Trophoblast cell (in vitro differentiated cells and primary cell): Measurements from ENCODE around the gene ZP1.

Source experiments
- DNase-seq, 2 donors: peaks; one replicate each; pipeline ENCODE4 v3.0.0-alpha.2; 2016
- H2AFZ ChIP-seq: 2 replicates; pipeline ENCODE4 v1.6.1; 2013; ENCODE audit warnings: low read length, moderate library complexity, mild to moderate bottlenecking; ENCODE audit not compliant: insufficient read depth, poor library complexity
- H2AK5ac ChIP-seq: 2 replicates; pipeline ENCODE4 v1.6.1; 2013; ENCODE audit warnings: mild to moderate bottlenecking, low read length
- H2BK120ac ChIP-seq: 2 replicates; pipeline ENCODE4 v1.6.1; 2013; ENCODE audit warnings: low read length, mild to moderate bottlenecking, moderate library complexity; ENCODE audit not compliant: insufficient read depth, poor library complexity
- H2BK12ac ChIP-seq: 2 replicates; pipeline ENCODE4 v1.6.1; 2013; ENCODE audit warnings: mild to moderate bottlenecking, low read length, moderate library complexity
- H2BK5ac ChIP-seq: 2 replicates; pipeline ENCODE4 v1.6.1; 2013; ENCODE audit warnings: low read length, low read depth, moderate library complexity, mild to moderate bottlenecking; ENCODE audit not compliant: poor library complexity
- H3K14ac ChIP-seq: 2 replicates; pipeline ENCODE4 v1.6.1; 2013; ENCODE audit warnings: mild to moderate bottlenecking, low read length
- H3K18ac ChIP-seq: 2 replicates; pipeline ENCODE4 v1.6.1; 2013; ENCODE audit warnings: mild to moderate bottlenecking, low read length
- H3K23ac ChIP-seq: 2 replicates; pipeline ENCODE4 v1.6.1; 2013; ENCODE audit warnings: low read length
- H3K27ac ChIP-seq: 2 replicates; pipeline ENCODE4 v1.5.1; 2013; ENCODE audit warnings: low read depth, mild to moderate bottlenecking, inconsistent platforms, low read length, moderate library complexity
- H3K27me3 ChIP-seq: 2 replicates; pipeline ENCODE4 v1.6.1; 2013; ENCODE audit warnings: inconsistent platforms, mild to moderate bottlenecking, low read length, moderate library complexity; ENCODE audit not compliant: insufficient read depth
- H3K36me3 ChIP-seq, 2 experiments: 1 replicate in 1 of 2; 2 replicates in 1 of 2; pipeline ENCODE4 v1.6.1; 2013; ENCODE audit warnings: low read length in 2 of 2, mild to moderate bottlenecking in 2 of 2, moderate library complexity in 1 of 2; ENCODE audit not compliant: insufficient read depth in 2 of 2, control insufficient read depth in 1 of 2
- H3K4ac ChIP-seq: 2 replicates; pipeline ENCODE4 v1.6.1; 2013; ENCODE audit warnings: low read depth, mild to moderate bottlenecking, low read length, moderate library complexity
- H3K4me1 ChIP-seq, 2 experiments: 1 replicate in 1 of 2; 2 replicates in 1 of 2; pipeline ENCODE4 v1.6.1; 2013; ENCODE audit warnings: low read length in 2 of 2, mild to moderate bottlenecking in 2 of 2, moderate library complexity in 1 of 2; ENCODE audit not compliant: insufficient read depth in 2 of 2, control insufficient read depth in 1 of 2
- H3K4me2 ChIP-seq: 2 replicates; pipeline ENCODE4 v1.6.1; 2013; ENCODE audit warnings: inconsistent platforms, mild to moderate bottlenecking, low read length, moderate library complexity
- H3K4me3 ChIP-seq: 2 replicates; pipeline ENCODE4 v1.5.1; 2013; ENCODE audit warnings: mild to moderate bottlenecking, low read depth, low read length, inconsistent platforms
- H3K79me1 ChIP-seq: one replicate; pipeline ENCODE4 v1.6.1; 2013; ENCODE audit warnings: low read length
- H3K79me2 ChIP-seq: 2 replicates; pipeline ENCODE4 v1.6.1; 2013; ENCODE audit warnings: low read length, mild to moderate bottlenecking; ENCODE audit not compliant: control insufficient read depth, insufficient read depth, poor library complexity
- H3K9ac ChIP-seq: 2 replicates; pipeline ENCODE4 v1.6.1; 2013; ENCODE audit warnings: mild to moderate bottlenecking, low read length
- H3K9me3 ChIP-seq: 2 replicates; pipeline ENCODE4 v1.6.1; 2013; ENCODE audit warnings: low read depth, mild to moderate bottlenecking, control low read depth, inconsistent platforms, low read length; ENCODE audit not compliant: insufficient read depth
- H4K12ac ChIP-seq: 2 replicates; pipeline ENCODE4 v1.6.1; 2013; ENCODE audit warnings: low read depth, mild to moderate bottlenecking, low read length, moderate library complexity
- H4K8ac ChIP-seq: 2 replicates; pipeline ENCODE4 v1.6.1; 2013; ENCODE audit warnings: low read depth, mild to moderate bottlenecking, low read length, moderate library complexity
- H4K91ac ChIP-seq: one replicate; pipeline ENCODE4 v1.6.1; 2013; ENCODE audit warnings: low read depth, mild to moderate bottlenecking, low read length, moderate library complexity
- WGBS: extraction: QIAGEN DNeasy Blood & Tissue Kit; methylation state at CpG from one replicate; pipeline ENCODE4 v1.1.7; 2013; ENCODE audit warnings: missing lambda C conversion rate; ENCODE audit not compliant: insufficient read length, insufficient coverage; ENCODE audit errors: extremely low coverage; 5-methylcytosine and 5-hydroxymethylcytosine counted together

The ZP1 gene

DNA sequence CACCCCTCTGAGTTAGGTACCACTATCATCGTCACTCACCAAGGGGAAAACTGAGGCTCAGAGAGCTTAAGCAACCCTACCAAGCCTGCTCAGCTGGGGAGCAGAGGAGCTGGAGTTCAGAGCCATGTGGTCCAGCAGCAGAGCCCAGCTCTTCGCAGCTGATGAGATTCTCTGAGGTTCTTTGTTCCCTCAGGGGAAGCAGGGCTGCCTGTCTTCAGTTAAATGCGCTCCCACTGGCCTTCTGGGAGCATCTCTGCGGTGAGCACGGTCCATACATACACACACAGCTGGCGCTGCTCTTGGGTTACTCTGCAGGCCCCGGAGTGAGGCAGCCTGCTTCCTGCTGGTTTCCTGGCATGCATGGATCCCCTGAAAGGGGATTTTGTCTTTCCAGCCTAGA, 6.4 kb upstream of the ZP1 start:
- Histone ChIP-seq H2BK120ac (no peak overlapping the region), H3K9ac (no peak overlapping the region), H4K91ac (no peak overlapping the region), H3K4ac (no peak overlapping the region), H3K79me2 (no peaks in the 10 kb centered on the region), H3K14ac (no peak overlapping the region), H2BK12ac (no peak overlapping the region), H3K18ac (no peak overlapping the region), H3K4me1 (no peaks in the 10 kb centered on the region), H2AFZ (no peak overlapping the region), H3K4me3 (no peak overlapping the region), H3K27ac (no peak overlapping the region), H3K23ac (no peak overlapping the region), H3K79me1 (no peaks in the 10 kb centered on the region), H2AK5ac (no peak overlapping the region), H3K36me3 (no peaks in the 10 kb centered on the region), H4K12ac (no peak overlapping the region), H2BK5ac (no peak overlapping the region), H3K4me2 (no peak overlapping the region), H3K9me3 (peaks cover 2% of the 10 kb centered on the region), H4K8ac (no peak overlapping the region), H3K27me3 (no peaks in the 10 kb centered on the region)
- DNase-seq = no peak
- WGBS = no CpG with 5 or more reads among the region's 7 CpGs

DNA sequence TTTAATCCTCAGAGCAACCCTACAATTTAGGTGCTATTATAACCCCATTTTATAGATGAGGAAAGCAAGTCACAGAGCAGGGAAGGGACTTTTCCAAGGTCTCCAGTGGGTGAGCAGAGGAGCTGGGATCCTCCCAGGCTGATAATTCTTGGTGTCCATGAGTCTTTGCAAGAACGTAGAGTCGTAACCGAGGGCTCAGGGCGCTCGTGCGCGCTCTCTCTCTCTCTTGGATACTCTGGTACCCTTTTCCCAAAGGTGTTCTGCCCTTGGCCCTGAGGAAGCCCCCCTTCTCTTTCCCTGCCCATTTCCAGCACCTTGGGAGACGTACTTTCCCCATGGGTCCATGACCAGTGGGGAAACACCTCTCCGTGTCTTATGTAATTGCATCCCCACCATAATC, 5.2 kb upstream of the ZP1 start:
- no peak overlapping the region for H2AFZ ChIP-seq
- H2BK12ac ChIP-seq = no peak overlapping the region
- H2BK120ac ChIP-seq = no peak overlapping the region
- H3K79me2 ChIP-seq = no peaks in the 10 kb centered on the region
- H3K4me1 ChIP-seq = peaks cover under 1 to 1% of the 10 kb centered on the region in 2 experiments
- DNase-seq = no peak
- H3K27ac ChIP-seq = no peak overlapping the region
- no peak overlapping the region for H2BK5ac ChIP-seq
- H3K36me3 ChIP-seq = no peaks in the 10 kb centered on the region
- no peaks in the 10 kb centered on the region for H3K27me3 ChIP-seq
- H3K79me1 ChIP-seq = peaks cover under 1% of the 10 kb centered on the region
- H3K23ac ChIP-seq = no peak overlapping the region
- H3K9ac ChIP-seq = no peak overlapping the region
- peaks cover 2% of the 10 kb centered on the region for H3K9me3 ChIP-seq
- no CpG with 5 or more reads among the region's 9 CpGs for WGBS
- H3K4ac ChIP-seq = no peak overlapping the region
- H2AK5ac ChIP-seq = no peak overlapping the region
- no peak overlapping the region for H4K8ac ChIP-seq
- no peak overlapping the region for H3K18ac ChIP-seq
- H3K4me3 ChIP-seq = no peak overlapping the region
- no peak overlapping the region for H3K14ac ChIP-seq
- H3K4me2 ChIP-seq = no peak overlapping the region
- no peak overlapping the region for H4K91ac ChIP-seq
- H4K12ac ChIP-seq = no peak overlapping the region

DNA sequence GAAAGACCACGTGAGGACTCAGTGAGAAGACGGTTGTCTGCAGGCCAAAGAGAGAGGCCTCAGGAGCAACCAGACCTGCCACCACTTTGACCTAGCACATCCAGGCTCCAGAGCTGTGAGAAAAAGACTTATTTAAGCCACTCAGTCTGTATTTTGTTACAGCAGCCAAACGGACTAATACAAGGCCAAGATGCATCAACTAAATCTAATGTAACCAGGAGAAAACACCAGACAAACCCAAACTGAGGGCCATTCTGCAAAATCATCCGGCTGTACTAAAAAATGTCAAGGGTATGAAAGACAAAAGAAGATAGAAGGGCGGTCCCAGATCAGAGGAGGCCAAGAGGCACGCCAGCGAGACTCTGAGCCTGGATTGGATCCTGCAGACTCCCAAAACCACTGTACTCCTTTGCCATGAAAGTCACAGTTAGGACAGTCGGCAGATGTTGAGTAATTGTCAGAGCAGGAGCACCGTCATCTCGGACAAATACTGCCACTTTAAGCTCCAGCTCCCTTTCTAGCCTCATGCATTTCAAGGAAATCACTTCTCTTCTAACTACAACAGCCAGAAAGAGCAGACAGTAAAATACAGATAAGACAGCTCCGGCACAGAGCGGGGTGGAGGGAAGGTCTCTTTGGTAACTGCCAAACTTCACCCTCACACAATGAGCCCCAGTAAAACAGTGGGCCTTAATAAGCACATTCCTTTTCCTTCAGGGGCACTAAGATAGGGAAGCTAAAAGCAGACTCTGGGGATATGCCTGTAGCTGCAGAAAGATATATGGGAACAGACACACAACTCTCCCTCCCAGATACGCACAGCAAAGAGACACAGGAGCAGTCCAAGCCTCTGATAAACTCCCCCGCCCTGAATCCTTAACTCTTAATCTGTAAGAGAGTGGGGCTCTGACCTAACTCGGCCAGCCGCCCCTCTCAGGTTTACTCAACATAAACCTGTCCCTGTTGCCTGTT, 3.5 kb upstream of the ZP1 start:
- Histone ChIP-seq H3K9ac (no peak overlapping the region), H3K18ac (no peak overlapping the region), H2BK5ac (no peak overlapping the region), H3K4me1 (peaks cover 4 to 5% of the 10 kb centered on the region in 2 experiments), H2AFZ (no peak overlapping the region), H4K91ac (no peak overlapping the region), H3K79me1 (peaks cover 3% of the 10 kb centered on the region), H3K79me2 (no peaks in the 10 kb centered on the region), H2BK12ac (no peak overlapping the region), H4K8ac (no peak overlapping the region), H3K27ac (no peak overlapping the region), H2AK5ac (no peak overlapping the region), H3K9me3 (no peaks in the 10 kb centered on the region), H3K4me3 (no peak overlapping the region), H3K27me3 (no peaks in the 10 kb centered on the region), H3K4me2 (no peak overlapping the region), H2BK120ac (no peak overlapping the region), H3K14ac (no peak overlapping the region), H4K12ac (no peak overlapping the region), H3K23ac (no peak overlapping the region), H3K36me3 (no peaks in the 10 kb centered on the region), H3K4ac (no peak overlapping the region)
- no peak for DNase-seq
- WGBS = no CpG with 5 or more reads among the region's 16 CpGs

DNA sequence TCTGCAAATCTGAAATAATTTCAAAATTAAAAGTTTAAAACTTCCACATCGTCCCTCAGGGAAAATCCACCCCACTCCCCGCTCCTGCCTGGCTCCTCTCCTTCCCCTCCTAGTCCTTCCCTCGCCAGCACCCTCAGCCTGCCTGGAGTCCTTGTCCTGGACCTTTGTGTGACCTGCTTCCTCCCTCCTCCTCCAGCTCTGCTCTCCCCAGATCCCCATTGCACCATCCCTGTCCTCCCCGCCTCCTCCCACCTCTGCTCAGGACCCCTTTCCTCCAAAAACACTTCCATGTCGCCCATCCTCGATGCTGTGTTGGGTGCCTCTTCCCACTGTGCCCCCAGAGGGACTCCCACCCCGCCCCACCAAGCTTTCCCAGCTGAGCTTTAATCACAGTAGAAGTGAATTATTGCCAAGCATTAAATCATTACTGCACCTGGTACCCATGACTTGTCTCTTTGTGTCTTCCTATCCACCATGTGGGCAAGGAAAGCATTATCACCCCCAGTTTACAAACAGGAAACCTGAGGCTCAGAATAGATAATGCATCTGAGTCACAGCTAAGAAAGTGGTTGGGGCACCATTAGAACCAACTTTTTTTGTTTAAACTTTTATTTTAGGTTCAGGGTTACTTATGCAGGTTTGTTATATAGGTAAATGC, 2.4 kb upstream of the ZP1 start:
- H3K9me3 ChIP-seq = no peaks in the 10 kb centered on the region
- H3K79me2 ChIP-seq = no peaks in the 10 kb centered on the region
- no peak overlapping the region for H4K91ac ChIP-seq
- peaks cover 4 to 5% of the 10 kb centered on the region in 2 experiments for H3K4me1 ChIP-seq
- H2BK120ac ChIP-seq = no peak overlapping the region
- no peak overlapping the region for H2BK12ac ChIP-seq
- no peak overlapping the region for H2AFZ ChIP-seq
- H4K8ac ChIP-seq = no peak overlapping the region
- H3K14ac ChIP-seq = no peak overlapping the region
- no peak overlapping the region for H3K4me2 ChIP-seq
- no CpG with 5 or more reads among the region's 7 CpGs for WGBS
- no peaks in the 10 kb centered on the region for H3K36me3 ChIP-seq
- no peak for DNase-seq
- no peak overlapping the region for H4K12ac ChIP-seq
- H3K79me1 ChIP-seq = peaks cover 3% of the 10 kb centered on the region
- no peak overlapping the region for H2BK5ac ChIP-seq
- H3K4me3 ChIP-seq = no peak overlapping the region
- no peak overlapping the region for H3K4ac ChIP-seq
- H3K9ac ChIP-seq = no peak overlapping the region
- no peak overlapping the region for H2AK5ac ChIP-seq
- H3K27me3 ChIP-seq = no peaks in the 10 kb centered on the region
- no peak overlapping the region for H3K27ac ChIP-seq
- H3K18ac ChIP-seq = no peak overlapping the region
- peak overlapping the region; percentile 37 for H3K23ac ChIP-seq
